HG02938 (cell line): ENCODE measurements around the gene PCDH9.

Experiments
- ATAC-seq: cut with Tn5 transposase; IDR thresholded peaks from one replicate; pipeline ENCODE4 v1.9.1; 2021; ENCODE audit warnings: mild to moderate bottlenecking, moderate library complexity; ENCODE audit not compliant: unreplicated experiment

Gene PCDH9

GRCh38 chr13:66430269-66430668 is 799.9 kb downstream of the PCDH9 start:
- no peak for ATAC-seq

DNA sequence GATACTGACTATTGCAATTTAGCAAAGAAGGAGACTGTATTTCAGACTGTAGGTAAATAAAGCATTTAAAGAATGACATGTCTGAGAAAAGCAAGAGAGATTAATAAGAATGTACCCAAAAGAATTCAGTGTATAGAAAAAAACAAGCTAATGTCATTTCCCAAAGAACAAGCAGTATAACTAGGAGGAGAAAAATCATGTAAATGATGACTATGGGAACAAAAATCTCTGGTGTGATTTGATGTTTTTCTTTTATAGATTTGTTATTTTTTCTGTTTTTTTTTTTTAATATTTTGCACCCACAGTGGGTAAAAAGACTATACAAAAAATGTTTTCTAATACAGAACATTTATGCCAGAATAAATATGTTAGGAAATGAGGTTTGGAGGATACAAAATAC is 801.0 kb downstream of the PCDH9 start:
- ATAC-seq = no peak

DNA sequence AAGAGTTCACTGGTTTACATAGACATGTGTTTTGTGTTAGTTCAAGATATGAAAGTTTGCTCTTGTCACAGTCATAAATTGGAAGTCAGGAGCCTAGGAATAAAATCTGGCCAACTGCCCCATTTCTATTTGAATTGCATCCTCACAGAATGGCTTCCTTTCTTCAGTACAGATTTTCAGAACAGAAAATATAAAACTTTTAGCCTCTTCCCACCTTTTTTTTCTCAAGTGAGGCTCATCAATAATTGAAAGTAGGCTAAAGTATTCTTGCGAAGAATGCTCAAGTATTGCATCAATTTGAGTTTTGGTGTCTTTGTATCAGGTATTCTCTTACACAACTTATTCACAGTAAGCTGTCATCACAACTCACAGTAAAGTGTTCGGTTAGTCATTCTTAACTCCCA is 802.7 kb downstream of the PCDH9 start:
- ATAC-seq = no peak

GRCh38 chr13:66425741-66426140 is 804.4 kb downstream of the PCDH9 start:
- ATAC-seq = no peak

- no peak for ATAC-seq
Observed at GRCh38 chr13:66424422-66424821, 805.7 kb downstream of the PCDH9 start.

DNA sequence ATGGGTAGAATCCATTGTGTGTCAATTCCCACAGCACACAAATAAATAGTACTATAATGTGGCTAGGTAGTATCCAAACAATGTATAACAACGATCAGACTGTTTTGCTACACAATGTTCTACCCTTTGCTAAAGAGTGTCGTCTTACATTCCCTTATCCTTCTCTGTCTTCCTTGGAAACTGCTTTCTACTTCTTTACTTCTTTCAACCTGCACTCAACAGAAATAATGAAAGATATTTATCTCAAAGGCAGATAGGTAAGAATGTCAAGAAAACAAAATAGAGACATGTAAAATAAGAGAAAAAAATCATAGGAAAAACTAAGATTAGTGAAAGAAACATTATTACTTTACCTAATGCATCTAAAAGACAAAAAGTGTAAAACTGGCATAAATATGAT is 814.7 kb downstream of the PCDH9 start:
- ATAC-seq = no peak

DNA sequence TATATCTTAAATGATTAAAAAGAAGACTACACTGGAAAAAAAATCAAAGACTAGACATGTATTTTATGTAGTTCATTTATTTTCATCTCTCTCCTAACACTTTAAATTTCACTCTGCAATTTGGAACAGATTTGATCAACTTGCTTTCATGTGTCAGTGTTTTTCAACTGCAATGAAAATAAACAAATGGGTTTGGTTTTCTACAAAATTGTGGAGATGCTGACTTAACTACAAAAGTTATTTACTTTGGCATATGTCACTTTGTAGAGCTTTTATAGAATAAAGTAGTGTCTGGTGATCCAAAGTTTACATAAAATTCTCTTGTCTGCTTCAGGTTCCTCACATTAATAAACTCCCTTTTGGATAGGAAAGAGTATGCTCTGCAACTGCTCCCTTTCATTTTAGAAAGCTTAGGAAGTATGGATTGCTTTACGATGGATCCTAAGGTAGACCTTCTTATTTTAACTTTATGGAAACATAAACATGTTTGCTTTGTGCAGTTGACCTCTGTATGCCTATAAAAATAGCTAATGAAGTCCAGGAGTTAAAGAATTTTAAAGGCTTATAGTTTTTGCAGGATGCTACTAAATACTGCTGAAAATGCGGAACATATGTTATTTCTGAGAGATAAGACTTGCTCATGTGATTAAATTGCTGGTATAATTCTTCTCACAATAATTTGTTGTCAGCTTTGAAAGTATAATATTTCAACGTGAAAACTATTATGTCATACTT is 815.9 kb downstream of the PCDH9 start:
- ATAC-seq = no peak

- ATAC-seq = no peak
Observed at GRCh38 chr13:66410314-66410713, 819.8 kb downstream of the PCDH9 start.

GRCh38 chr13:66409542-66409941 is 820.6 kb downstream of the PCDH9 start:
- ATAC-seq = no peak

DNA sequence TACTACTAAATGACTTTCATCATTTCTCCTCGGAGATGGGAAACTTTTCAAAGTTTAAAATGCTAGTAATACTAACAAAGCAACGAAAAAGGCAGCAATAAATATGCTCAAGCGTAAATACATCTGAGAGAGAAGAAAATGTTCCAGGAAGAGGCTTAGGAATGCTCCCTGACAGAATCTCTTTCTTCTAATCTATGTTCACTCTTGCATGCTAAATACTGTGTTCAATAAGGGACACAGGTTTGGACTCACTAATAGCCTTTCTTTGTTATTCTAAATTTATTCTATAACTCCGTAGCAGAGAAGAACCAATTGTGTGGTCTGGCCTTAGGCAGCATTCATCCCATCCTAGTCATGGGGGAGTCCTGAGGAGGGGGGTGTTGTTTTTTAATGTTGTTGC is 823.0 kb downstream of the PCDH9 start:
- no peak for ATAC-seq

GRCh38 chr13:66405908-66406802 is 824.0 kb downstream of the PCDH9 start:
- ATAC-seq = no peak

DNA sequence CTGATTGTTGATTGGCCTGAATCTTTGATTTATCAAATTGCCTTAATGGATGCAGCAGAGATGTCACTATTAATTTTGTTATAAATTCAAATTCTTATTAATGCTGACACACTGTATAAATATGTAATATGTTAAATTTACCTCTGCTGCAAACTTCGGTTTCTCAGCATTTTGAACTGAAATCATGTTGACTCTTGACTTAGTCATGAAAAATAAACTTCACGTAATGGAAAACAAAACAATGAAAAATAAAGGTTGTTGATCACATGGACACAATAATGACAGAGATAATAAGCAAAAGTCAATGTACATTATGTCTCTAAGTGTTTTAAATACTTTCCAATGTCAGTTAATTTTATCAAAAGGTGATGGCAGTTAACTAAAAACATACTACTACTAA is 827.6 kb downstream of the PCDH9 start:
- no peak for ATAC-seq

GRCh38 chr13:66402066-66402465 is 828.1 kb downstream of the PCDH9 start:
- ATAC-seq = no peak

GRCh38 chr13:66400292-66400691 is 829.8 kb downstream of the PCDH9 start:
- ATAC-seq = no peak

DNA sequence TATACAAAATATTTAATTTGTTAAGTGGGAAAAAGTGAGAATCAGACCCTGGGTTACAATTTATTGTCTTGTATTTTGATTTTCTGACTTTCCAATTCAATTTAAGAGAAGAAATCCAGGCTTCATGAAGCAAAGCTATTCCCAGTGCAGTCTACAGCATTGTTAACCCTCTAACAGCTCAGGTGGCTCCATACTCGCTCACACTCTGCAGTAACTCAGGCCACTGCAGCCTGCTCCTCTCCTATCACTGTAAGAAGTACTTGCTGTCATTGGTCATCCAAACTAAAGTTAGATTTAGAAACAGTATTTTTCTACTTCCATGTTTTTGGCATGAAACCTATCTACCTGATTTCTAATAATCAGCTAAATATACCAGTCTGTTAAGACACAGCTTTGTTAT is 830.3 kb downstream of the PCDH9 start:
- no peak for ATAC-seq

DNA sequence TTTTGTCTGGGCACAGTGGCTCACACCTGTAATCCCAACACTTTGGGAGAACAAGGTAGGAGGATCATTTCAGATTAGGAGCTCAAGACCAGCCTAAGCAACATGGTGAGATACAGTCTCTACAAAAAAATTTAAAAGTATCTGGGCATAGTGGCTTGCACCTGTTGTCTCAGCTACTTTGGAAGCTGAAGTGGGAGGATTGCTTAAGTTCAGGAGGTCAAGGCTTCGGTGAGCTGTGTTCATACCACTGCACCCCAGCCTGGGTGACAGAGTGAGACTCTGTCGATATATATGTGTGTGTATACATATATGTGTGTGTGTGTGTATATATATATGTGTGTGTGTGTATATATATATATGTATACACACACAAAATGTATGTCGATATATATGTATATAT is 833.0 kb downstream of the PCDH9 start:
- no peak for ATAC-seq

- no peak for ATAC-seq
Observed at GRCh38 chr13:66391322-66391721, 838.8 kb downstream of the PCDH9 start.

DNA sequence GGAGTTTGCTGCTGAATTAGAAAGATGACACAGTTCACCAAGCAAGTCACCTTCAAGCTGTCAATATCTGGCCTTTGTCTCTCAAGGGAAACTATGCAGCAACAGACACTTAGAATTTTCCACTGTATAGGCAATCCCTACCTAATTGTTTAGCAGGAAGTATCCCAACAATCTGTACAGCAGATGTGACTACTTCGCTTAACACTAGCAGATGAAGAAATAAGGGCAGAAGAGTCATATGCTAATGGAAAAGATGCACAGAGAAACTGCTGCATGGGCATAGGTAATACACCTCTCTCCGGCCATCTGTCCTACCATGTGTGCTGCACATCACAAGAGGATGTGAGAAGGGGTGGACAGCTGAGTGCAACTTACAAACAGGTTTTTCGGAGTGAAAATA is 851.2 kb downstream of the PCDH9 start:
- ATAC-seq = no peak

DNA sequence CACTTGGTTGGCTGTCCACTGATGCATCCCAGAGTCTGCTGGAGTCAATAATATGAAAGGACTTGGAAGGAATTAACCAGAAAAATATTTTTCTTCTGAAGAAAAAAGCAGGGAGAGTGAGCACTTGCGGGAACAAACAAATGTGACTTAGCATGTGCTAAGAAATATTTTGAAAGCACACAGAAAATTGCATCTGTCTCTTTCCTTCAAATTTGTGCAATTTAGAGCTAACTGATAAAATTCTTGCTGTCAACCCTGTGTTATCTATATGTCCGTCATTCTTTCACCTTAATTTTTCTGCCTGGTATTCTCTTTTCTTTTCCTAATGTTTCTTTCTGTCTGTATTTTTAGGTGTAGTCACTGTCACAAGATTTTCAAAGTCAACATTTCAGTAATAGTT is 852.6 kb downstream of the PCDH9 start:
- no peak for ATAC-seq

- no peak for ATAC-seq
Observed at GRCh38 chr13:66375756-66376155, 854.4 kb downstream of the PCDH9 start.

DNA sequence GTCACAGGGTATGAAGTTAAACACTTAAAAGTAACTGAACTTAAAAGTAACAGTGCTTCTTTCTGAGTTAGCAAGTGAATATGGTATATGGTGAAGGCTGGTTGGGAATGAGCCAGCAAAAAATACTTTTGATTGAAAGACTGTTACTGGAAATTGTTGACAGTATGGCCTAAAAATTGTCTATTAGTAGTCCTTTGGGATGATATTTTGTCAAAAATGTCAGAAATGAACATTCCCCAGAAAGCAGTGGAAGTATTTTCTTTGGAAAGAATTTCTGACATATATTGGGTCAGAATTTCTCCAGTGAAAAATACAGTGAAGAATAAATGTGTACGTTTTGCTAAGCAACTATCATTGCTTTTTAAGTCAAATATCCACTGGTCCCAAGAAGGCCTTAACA is 860.5 kb downstream of the PCDH9 start:
- no peak for ATAC-seq

DNA sequence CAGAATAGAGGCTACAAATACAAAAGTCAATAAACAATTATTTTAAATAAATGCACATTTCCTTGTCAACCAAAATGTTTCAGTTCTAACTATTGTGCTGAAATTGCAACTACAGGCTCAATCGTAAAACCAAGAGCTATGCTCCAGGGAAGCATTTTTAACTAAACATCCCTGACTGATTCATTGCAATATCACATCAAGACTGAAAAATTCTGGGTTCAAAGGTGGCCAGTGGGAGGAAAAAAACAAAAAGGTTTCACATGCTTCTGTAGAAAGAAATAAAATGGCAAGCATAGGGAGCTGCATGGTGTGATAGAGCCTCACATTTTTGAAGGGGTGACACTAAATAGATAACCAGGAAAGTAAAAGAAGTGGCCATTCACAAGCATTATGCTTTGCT is 862.8 kb downstream of the PCDH9 start:
- no peak for ATAC-seq
